Neuron (in vitro differentiated cells): Measurements from ENCODE around the gene HIPK3.
"Not testable (repeated sequence)": the region's sequence is repeated elsewhere in the genome, so short reads cannot be mapped to it uniquely, and the experiment has no call there.

Experiments
- H2AFZ ChIP-seq: one replicate; pipeline ENCODE4 v1.6.1; 2013; ENCODE audit warnings: low read depth, mild to moderate bottlenecking, inconsistent platforms, low read length, moderate library complexity
- H3K27me3 ChIP-seq: one replicate; pipeline ENCODE4 v1.6.1; 2013; ENCODE audit warnings: low read length; ENCODE audit not compliant: insufficient read depth
- H3K36me3 ChIP-seq: one replicate; pipeline ENCODE4 v1.6.1; 2013; ENCODE audit warnings: low read length; ENCODE audit not compliant: insufficient read depth
- H3K4me1 ChIP-seq: one replicate; pipeline ENCODE4 v1.6.1; 2013; ENCODE audit warnings: low read length; ENCODE audit not compliant: insufficient read depth
- H3K4me3 ChIP-seq: 2 replicates; pipeline ENCODE4 v1.5.1; 2013; ENCODE audit warnings: mild to moderate bottlenecking, low read length, moderate library complexity
- H3K9me3 ChIP-seq: one replicate; pipeline ENCODE4 v1.6.1; 2013; ENCODE audit warnings: low read length

The HIPK3 gene

GRCh38 chr11:33257160-33257896 is at the start of gene HIPK3:
TSS of gene HIPK3 (plus strand) at chr11:33257381.
- Histone ChIP-seq H3K9me3 (no peaks in the 10 kb centered on the region), H2AFZ (peak within 1 kb of the TSS; percentile 95), H3K27me3 (no peaks in the 10 kb centered on the region)

DNA sequence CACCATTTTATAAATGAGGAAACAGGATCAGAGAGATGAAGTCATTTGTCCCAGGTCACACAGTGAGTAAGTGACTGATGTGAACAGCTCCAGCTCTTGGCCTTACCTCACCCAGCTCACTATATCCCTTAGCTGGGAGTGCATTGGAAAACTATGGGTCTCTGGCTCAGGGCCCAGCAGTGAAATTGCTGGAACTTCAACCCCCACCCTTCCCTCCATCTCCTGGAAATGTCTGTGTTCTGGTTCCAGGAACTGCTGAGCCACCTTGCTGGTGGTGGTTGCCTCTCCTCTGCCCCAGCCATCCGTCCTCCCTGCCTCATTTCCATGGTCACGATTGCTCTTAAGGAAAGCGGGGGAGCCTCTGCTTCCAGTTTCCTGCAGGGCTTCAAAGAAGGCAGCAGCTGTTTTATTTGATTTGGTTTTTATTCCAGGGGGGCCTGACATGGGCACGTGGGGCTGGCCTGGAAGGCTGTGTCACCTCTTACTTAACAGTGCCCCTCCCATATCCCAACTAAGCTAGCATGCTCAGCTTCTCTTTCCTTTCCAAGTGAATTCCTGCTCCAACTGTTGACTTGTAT is 49.7 kb upstream of the HIPK3 start:
- peaks cover 2% of the 10 kb centered on the region for H3K4me1 ChIP-seq
- no peak overlapping the region for H2AFZ ChIP-seq
- no peaks in the 10 kb centered on the region for H3K9me3 ChIP-seq
- no peaks in the 10 kb centered on the region for H3K36me3 ChIP-seq
- no peaks in the 10 kb centered on the region for H3K27me3 ChIP-seq
- H3K4me3 ChIP-seq, result no peak overlapping the region

More at GRCh38 chr11:33257160-33257896, at the start of gene HIPK3:
- Histone ChIP-seq H3K36me3 (no peaks in the 10 kb centered on the region), H3K4me1 (peaks cover 17% of the 10 kb centered on the region), H3K4me3 (peak within 1 kb of the TSS; percentile 66)

DNA sequence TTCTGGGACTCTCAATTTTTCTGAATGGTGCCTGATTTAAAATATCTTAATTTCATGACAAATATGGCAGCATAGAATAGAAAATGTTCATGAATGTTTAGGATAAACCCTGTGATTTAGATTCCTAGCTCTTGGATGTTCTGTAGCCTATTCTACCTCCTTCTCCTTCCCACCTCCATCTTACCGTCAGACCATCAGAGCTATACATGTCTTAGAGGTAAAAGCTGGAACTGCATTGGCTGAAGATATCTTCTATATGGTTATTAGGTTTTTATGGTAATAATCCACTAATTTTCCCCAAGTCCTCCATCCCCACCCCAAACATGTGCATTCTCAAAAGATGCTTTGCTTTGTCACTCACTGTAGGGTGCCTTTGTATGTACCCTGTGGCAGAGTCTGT is 49.0 kb upstream of the HIPK3 start:
- Histone ChIP-seq H3K36me3 (no peaks in the 10 kb centered on the region), H3K9me3 (no peaks in the 10 kb centered on the region), H3K4me3 (no peak overlapping the region), H3K4me1 (peaks cover 2% of the 10 kb centered on the region), H3K27me3 (no peaks in the 10 kb centered on the region), H2AFZ (no peak overlapping the region)

GRCh38 chr11:33211153-33211552 is 46.0 kb upstream of the HIPK3 start:
- Histone ChIP-seq H3K4me3 (no peak overlapping the region), H3K27me3 (no peaks in the 10 kb centered on the region), H3K9me3 (no peaks in the 10 kb centered on the region), H3K4me1 (peaks cover 2% of the 10 kb centered on the region), H3K36me3 (no peaks in the 10 kb centered on the region), H2AFZ (no peak overlapping the region)

DNA sequence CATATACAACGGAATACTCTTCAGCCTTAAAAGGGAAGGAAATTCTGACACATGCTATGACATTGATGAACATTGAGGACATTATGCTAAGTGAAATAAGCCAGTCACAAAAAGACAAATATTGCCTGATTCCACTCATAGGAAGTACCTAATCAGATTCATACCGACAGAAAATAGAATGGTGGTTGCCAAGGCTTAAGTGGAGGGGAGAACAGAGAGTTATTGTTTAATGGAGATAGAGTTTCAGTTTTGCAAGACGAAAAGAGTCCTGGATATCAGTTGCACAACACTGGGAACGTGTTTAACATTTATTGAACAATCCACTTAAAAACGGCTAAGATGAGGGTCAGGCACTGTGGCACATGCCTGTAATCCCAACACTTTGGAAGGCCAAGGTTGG is 45.6 kb upstream of the HIPK3 start:
- H3K4me3 ChIP-seq, result no peak overlapping the region
- no peaks in the 10 kb centered on the region for H3K36me3 ChIP-seq
- no peaks in the 10 kb centered on the region for H3K9me3 ChIP-seq
- no peak overlapping the region for H2AFZ ChIP-seq
- peaks cover 2% of the 10 kb centered on the region for H3K4me1 ChIP-seq
- no peaks in the 10 kb centered on the region for H3K27me3 ChIP-seq

- H3K27me3 ChIP-seq, result no peaks in the 10 kb centered on the region
- H3K9me3 ChIP-seq, result no peaks in the 10 kb centered on the region
- H3K4me3 ChIP-seq, result no peak overlapping the region
- H3K4me1 ChIP-seq, result no peaks in the 10 kb centered on the region
- H3K36me3 ChIP-seq, result no peaks in the 10 kb centered on the region
- no peak overlapping the region for H2AFZ ChIP-seq
Observed at GRCh38 chr11:33214187-33214586, 43.0 kb upstream of the HIPK3 start.

DNA sequence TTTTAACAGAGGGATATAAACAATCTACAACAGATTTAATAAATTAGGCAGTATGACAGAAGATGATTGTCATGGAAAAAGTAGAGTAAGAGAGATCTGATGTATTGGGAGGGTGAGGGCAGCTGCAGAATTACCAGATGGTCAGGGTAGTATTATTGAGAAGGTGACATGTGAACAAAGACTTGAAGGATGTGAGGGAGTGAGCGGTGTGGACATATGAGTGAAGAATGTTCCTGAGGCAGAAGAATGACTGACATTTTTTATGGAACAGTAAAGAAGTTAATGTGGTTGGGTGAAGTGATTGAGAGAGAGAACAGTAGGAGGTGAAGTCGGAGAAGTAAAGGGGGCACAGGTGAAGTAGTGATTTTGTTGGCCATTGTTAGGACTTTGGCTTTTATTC is 42.4 kb upstream of the HIPK3 start:
- Histone ChIP-seq H2AFZ (no peak overlapping the region), H3K27me3 (no peaks in the 10 kb centered on the region), H3K36me3 (no peaks in the 10 kb centered on the region), H3K9me3 (no peaks in the 10 kb centered on the region), H3K4me3 (no peak overlapping the region), H3K4me1 (no peaks in the 10 kb centered on the region)

GRCh38 chr11:33216676-33217075 is 40.5 kb upstream of the HIPK3 start:
- not testable (repeated sequence) for H3K4me3 ChIP-seq, H3K9me3 ChIP-seq, H2AFZ ChIP-seq, H3K36me3 ChIP-seq, H3K4me1 ChIP-seq, H3K27me3 ChIP-seq

GRCh38 chr11:33222052-33222750 is 35.0 kb upstream of the HIPK3 start:
- no peak overlapping the region for H2AFZ ChIP-seq
- H3K36me3 ChIP-seq, result no peaks in the 10 kb centered on the region
- H3K4me1 ChIP-seq, result no peaks in the 10 kb centered on the region
- no peaks in the 10 kb centered on the region for H3K9me3 ChIP-seq
- H3K4me3 ChIP-seq, result no peak overlapping the region
- no peaks in the 10 kb centered on the region for H3K27me3 ChIP-seq

GRCh38 chr11:33225371-33225770 is 31.8 kb upstream of the HIPK3 start:
- Histone ChIP-seq H2AFZ (no peak overlapping the region), H3K9me3 (no peaks in the 10 kb centered on the region), H3K4me1 (no peaks in the 10 kb centered on the region), H3K4me3 (no peak overlapping the region), H3K27me3 (no peaks in the 10 kb centered on the region), H3K36me3 (no peaks in the 10 kb centered on the region)

GRCh38 chr11:33227578-33228261 is 29.5 kb upstream of the HIPK3 start:
- H3K4me3 ChIP-seq, result no peak overlapping the region

GRCh38 chr11:33234397-33235190 is 22.6 kb upstream of the HIPK3 start:
- Histone ChIP-seq H3K4me1 (no peaks in the 10 kb centered on the region), H3K27me3 (no peaks in the 10 kb centered on the region), H3K36me3 (no peaks in the 10 kb centered on the region), H3K9me3 (no peaks in the 10 kb centered on the region), H2AFZ (no peak overlapping the region), H3K4me3 (no peak overlapping the region)

More at GRCh38 chr11:33227578-33228261, 29.5 kb upstream of the HIPK3 start:
- no peaks in the 10 kb centered on the region for H3K9me3 ChIP-seq
- H3K36me3 ChIP-seq, result no peaks in the 10 kb centered on the region
- no peak overlapping the region for H2AFZ ChIP-seq
- no peaks in the 10 kb centered on the region for H3K4me1 ChIP-seq
- no peaks in the 10 kb centered on the region for H3K27me3 ChIP-seq
